Esophagus muscularis mucosa (tissue), 4 donors: ENCODE data around the gene GLG1. TPM values are rescaled to one million over a fixed set of nuclear protein-coding genes. Genes with fewer than 3 reads are reported as not detected.

ENCODE experiments used
- DNase-seq: peaks from one replicate; pipeline ENCODE4 v3.0.0-alpha.2; 2017; ENCODE audit errors: extremely low spot score
- H3K27ac ChIP-seq, 4 donors: fragments of 200-600 bp; sonication (generic); replicated peaks in 1 of 4; 1 replicate in 3 of 4; 2 replicates in 1 of 4; pipeline ENCODE4 v1.5.1; 2016 to 2019; ENCODE audit warnings: mild to moderate bottlenecking in 1 of 4
- H3K27me3 ChIP-seq, 4 donors: fragments of 200-600 bp; sonication (generic); one replicate each; pipeline versions ENCODE4 v1.5.1 to v1.6.0; 2016 to 2019
- H3K36me3 ChIP-seq, 4 donors: fragments of 200-600 bp; sonication (generic); one replicate each; pipeline ENCODE4 v1.5.1; 2016 to 2019
- H3K4me1 ChIP-seq, 4 donors: fragments of 200-600 bp; sonication (generic); one replicate each; pipeline ENCODE4 v1.5.1; 2016 to 2019
- H3K4me3 ChIP-seq, 4 donors: fragments of 200-600 bp; sonication (generic); 1 replicate in 2 of 4; 2 replicates in 2 of 4; pipeline ENCODE4 v1.5.1; 2016 to 2019; ENCODE audit warnings: mild to moderate bottlenecking in 4 of 4, moderate library complexity in 1 of 4
- H3K9me3 ChIP-seq, 4 donors: fragments of 200-600 bp; sonication (generic); 1 replicate in 3 of 4; 2 replicates in 1 of 4; pipeline ENCODE4 v1.5.1; 2016 to 2019
- EP300 ChIP-seq: sonication (generic); formaldehyde crosslinking; IDR thresholded peaks from one replicate; pipeline ENCODE4 v1.6.1; 2017; ENCODE audit warnings: antibody characterized with exemption
- POLR2A ChIP-seq: fragments of 450-650 bp; IDR thresholded peaks from one replicate; pipeline ENCODE4 v1.6.1; 2017; ENCODE audit warnings: antibody characterized with exemption, moderate library complexity, mild to moderate bottlenecking, low read depth
- POLR2AphosphoS5 ChIP-seq, 2 donors: sonication (generic); formaldehyde crosslinking; IDR thresholded peaks; one replicate each; pipeline ENCODE4 v1.6.1; 2017; ENCODE audit warnings: antibody characterized with exemption in 2 of 2
- WGBS: methylation state at CpG from one replicate; pipeline ENCODE4 v1.1.5; 2018; 5-methylcytosine and 5-hydroxymethylcytosine counted together
- intact Hi-C: fragments of 100-400 bp; cut with DNase I; formaldehyde crosslinking; loops from one replicate; pipeline ENCODE4 v1.15.1; 2023
- total RNA-seq, 4 donors: library from RNA; depleted of rRNA; stranded (reverse); fragments of >200 nt; gene quantifications; one replicate each; pipeline versions ENCODE4 v1.1.0 to v1.2.1, GENCODE V29; 2016
- TF ChIP-seq, protein P1 (sequence below), 3 experiments: fragments of 200-600 bp in 2 of 3; fragments of 450-650 bp in 1 of 3; sonication (generic) in 2 of 3; IDR thresholded peaks; one replicate each; pipeline ENCODE4 v1.5.1; 2017 to 2019; ENCODE audit warnings: antibody characterized with exemption in 3 of 3, mild to moderate bottlenecking in 2 of 3, moderate library complexity in 1 of 3

Gene GLG1
- total RNA-seq, 4 donors from 2014 or later, result 92.8 to 128 (median 121) TPM

DNA sequence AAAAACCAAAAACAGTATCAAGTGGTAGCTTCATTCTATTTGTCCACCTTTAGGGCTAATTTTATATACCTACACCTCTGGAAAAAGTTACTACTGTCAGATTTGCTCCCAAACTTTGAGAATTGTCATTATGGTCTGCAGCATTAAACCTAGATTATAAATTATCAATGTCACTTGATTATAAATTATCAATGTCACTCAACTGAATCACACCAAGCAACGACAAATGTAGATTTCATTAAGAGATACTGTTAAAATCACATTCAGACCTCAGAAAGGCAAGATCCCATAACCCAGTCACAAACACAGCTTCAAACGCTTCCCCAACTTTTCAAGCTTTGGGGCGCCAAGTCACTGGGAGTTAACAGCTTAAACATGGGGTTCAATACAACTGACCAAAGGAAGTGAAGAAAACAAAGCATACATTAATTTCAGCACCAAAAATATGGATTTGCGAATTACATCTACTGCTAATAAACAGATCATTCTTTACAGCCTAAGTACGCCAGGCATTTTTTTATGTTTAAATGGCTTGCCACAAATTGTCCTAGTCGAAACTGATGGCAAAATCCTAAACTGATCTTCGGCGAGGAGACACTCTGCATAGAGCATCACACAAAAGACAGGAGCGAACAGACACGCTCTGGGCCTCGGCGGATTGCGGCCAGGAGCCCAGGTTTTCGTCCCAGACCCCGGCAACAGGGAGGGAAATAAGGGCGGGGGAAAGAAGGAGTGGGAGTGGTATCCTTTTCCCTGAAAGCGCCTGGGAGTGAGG lies 981 bp downstream of the GLG1 start:
- TF ChIP-seq POLR2AphosphoS5 (IDR thresholded peaks at IDR 0.05) (no peak), EP300 (no peak), POLR2A (no peak)
- TF ChIP-seq, protein P1, sequence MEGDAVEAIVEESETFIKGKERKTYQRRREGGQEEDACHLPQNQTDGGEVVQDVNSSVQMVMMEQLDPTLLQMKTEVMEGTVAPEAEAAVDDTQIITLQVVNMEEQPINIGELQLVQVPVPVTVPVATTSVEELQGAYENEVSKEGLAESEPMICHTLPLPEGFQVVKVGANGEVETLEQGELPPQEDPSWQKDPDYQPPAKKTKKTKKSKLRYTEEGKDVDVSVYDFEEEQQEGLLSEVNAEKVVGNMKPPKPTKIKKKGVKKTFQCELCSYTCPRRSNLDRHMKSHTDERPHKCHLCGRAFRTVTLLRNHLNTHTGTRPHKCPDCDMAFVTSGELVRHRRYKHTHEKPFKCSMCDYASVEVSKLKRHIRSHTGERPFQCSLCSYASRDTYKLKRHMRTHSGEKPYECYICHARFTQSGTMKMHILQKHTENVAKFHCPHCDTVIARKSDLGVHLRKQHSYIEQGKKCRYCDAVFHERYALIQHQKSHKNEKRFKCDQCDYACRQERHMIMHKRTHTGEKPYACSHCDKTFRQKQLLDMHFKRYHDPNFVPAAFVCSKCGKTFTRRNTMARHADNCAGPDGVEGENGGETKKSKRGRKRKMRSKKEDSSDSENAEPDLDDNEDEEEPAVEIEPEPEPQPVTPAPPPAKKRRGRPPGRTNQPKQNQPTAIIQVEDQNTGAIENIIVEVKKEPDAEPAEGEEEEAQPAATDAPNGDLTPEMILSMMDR (IDR thresholded peaks at IDR 0.05), result no peak
- 3% methylated on average over 16 of the region's 17 CpGs for WGBS
- intact Hi-C loops, result no loop called here
- Histone ChIP-seq H3K36me3 (no peaks in the 10 kb centered on the region), H3K9me3 (no peaks in the 10 kb centered on the region), H3K4me3 (peak overlapping the region; percentile 71 to 96 (median 80)), H3K4me1 (peaks cover 37 to 61% (median 52%) of the 10 kb centered on the region in 4 donors), H3K27ac (peak overlapping the region; percentile 88 to 96 (median 95)), H3K27me3 (no peaks in the 10 kb centered on the region)
- DNase-seq, result no peak

DNA sequence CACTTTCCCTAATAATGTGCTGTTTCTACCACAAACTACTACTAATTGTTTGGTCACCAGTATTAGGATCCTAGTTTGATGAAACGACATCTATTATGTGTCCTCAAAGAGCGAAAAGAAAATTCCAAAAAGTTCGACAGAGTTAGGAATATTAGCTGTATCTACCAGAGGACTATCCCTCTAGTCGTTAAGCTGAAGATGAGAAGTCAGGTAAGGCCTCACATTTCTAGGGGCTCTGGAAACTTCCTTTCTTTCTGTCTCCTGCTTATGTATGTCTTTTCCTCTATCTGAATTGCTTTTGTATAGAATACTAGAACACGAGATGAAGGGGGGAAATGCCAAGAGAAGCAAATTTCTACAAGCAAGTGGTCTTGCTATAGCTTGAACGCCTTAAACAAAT lies 1.6 kb downstream of the GLG1 start:
- Histone ChIP-seq H3K4me1 (peaks cover 38 to 64% (median 58%) of the 10 kb centered on the region in 4 donors), H3K27me3 (no peaks in the 10 kb centered on the region), H3K36me3 (no peaks in the 10 kb centered on the region), H3K4me3 (peak overlapping the region; percentile 71 to 96 (median 80)), H3K27ac (peak overlapping the region; percentile 88 to 96 (median 95)), H3K9me3 (no peaks in the 10 kb centered on the region)
- TF ChIP-seq POLR2A, result no peak
- TF ChIP-seq, protein P1 (IDR thresholded peaks at IDR 0.05), result no peak
- no peak for TF ChIP-seq EP300
- no peak for TF ChIP-seq POLR2AphosphoS5 (IDR thresholded peaks at IDR 0.05)
- no peak for DNase-seq
- WGBS, result 46% methylated on average over 6 of the region's 6 CpGs
- intact Hi-C loops, result no loop called here

DNA sequence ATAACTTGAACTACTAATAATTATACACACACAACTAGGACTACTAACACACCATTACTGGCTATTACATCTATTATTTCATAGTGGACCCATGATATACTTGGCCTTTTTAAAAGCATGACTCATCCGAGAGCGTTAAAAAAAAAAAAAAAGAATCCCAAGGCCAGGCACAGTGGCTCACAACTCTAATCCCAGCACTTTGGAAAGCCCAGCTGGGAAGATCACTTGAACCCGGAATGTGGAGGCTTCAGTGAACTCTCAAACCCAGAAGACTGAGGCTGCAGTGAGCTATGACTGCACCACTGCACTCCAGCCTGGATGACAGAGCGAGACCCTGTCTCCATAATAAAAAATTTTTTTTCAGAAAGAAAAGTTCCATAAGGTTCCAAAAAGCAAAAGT lies 3.1 kb downstream of the GLG1 start:
- TF ChIP-seq, protein P1 (IDR thresholded peaks at IDR 0.05), result no peak
- TF ChIP-seq POLR2AphosphoS5 (IDR thresholded peaks at IDR 0.05), result no peak
- no peak for TF ChIP-seq EP300
- no peak for TF ChIP-seq POLR2A
- Histone ChIP-seq H3K4me3 (no peak overlapping the region), H3K9me3 (no peaks in the 10 kb centered on the region), H3K4me1 (peaks cover 41 to 64% (median 60%) of the 10 kb centered on the region in 4 donors), H3K27ac (no peak overlapping the region), H3K36me3 (no peaks in the 10 kb centered on the region), H3K27me3 (no peaks in the 10 kb centered on the region)
- 62% methylated on average over 4 of the region's 4 CpGs for WGBS
- intact Hi-C loops, result no loop called here
- DNase-seq, result no peak

DNA sequence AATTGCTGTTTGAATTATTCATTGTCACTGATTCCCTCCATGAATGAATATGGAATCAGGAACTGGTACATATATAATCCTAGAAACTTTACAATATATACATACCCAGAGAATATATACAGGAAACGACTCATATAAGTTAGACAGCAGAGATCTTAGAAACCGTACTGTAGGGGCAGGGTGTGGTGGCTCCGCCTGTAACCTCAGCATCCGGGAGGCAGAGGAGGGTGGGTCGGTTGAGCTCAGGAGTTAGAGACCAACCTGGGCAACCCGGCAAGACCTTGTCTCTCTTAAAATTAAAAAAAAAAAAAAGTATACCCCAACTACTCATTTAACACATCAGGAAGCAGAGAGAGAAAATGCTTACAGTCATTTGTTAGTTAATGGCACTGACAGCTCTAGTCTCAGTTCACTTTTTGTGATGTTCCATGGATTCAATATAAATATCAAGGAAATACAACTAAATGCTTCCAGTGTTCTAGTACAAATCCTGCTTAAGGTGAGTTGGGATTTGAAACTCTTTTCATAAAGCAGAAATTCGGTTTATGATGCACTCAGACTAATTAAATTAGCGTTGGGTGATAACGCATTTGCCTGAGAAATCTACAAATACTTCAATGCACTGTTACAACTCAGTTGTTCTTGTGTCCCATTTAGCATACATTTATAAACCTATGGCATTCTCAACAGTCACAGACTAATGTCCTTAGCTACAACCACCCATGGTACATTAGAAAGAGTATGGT lies 5.6 kb downstream of the GLG1 start:
- no peak for DNase-seq
- 57% methylated on average over 9 of the region's 9 CpGs for WGBS
- intact Hi-C loops, result no loop called here

More for the DNA sequence above, 5.6 kb downstream of the GLG1 start:
- no peak for TF ChIP-seq POLR2A
- TF ChIP-seq EP300, result no peak
- TF ChIP-seq POLR2AphosphoS5 (IDR thresholded peaks at IDR 0.05), result no peak
- TF ChIP-seq, protein P1 (IDR thresholded peaks at IDR 0.05), result no peak
- H3K36me3 ChIP-seq, result peaks cover 0 to 17% (median 2%) of the 10 kb centered on the region in 4 donors
- H3K27ac ChIP-seq, result no peak overlapping the region
- no peak overlapping the region for H3K4me3 ChIP-seq
- H3K4me1 ChIP-seq, result peaks cover 34 to 54% (median 51%) of the 10 kb centered on the region in 4 donors
- H3K9me3 ChIP-seq, result no peaks in the 10 kb centered on the region
- no peaks in the 10 kb centered on the region for H3K27me3 ChIP-seq
